Mucosa of stomach (tissue), 1 donor: ENCODE results near the gene ASAP2.

Experiments used
- H3K27me3 ChIP-seq: one replicate; pipeline ENCODE4 v1.7.0; 2013; ENCODE audit warnings: mild to moderate bottlenecking, low read length; ENCODE audit not compliant: control insufficient read depth, insufficient read depth
- H3K36me3 ChIP-seq: one replicate; pipeline ENCODE4 v1.7.0; 2013; ENCODE audit warnings: low read length; ENCODE audit not compliant: control insufficient read depth, insufficient read depth
- H3K4me1 ChIP-seq: one replicate; pipeline ENCODE4 v1.7.0; 2013; ENCODE audit warnings: mild to moderate bottlenecking, low read length; ENCODE audit not compliant: control insufficient read depth, insufficient read depth
- H3K4me3 ChIP-seq: one replicate; pipeline ENCODE4 v1.7.0; 2013; ENCODE audit warnings: low read length
- H3K9ac ChIP-seq: one replicate; pipeline ENCODE4 v1.7.0; 2013; ENCODE audit warnings: mild to moderate bottlenecking, low read length, moderate library complexity
- H3K9me3 ChIP-seq: one replicate; pipeline ENCODE4 v1.7.0; 2013; ENCODE audit warnings: mild to moderate bottlenecking, low read length, moderate library complexity; ENCODE audit not compliant: control insufficient read depth
- donor health status: Pancreatic carcinoma.

Gene ASAP2

GRCh38 chr2:9281145-9281544, 74.5 kb downstream of the ASAP2 start:
- Histone ChIP-seq H3K9ac (no peak overlapping the region), H3K4me1 (peaks cover 50% of the 10 kb centered on the region), H3K9me3 (no peaks in the 10 kb centered on the region), H3K36me3 (peaks cover 6% of the 10 kb centered on the region), H3K27me3 (no peaks in the 10 kb centered on the region), H3K4me3 (no peak overlapping the region)

- Histone ChIP-seq H3K27me3 (no peaks in the 10 kb centered on the region), H3K9me3 (no peaks in the 10 kb centered on the region), H3K4me3 (no peak overlapping the region), H3K4me1 (peaks cover 55% of the 10 kb centered on the region), H3K9ac (no peak overlapping the region), H3K36me3 (peaks cover 6% of the 10 kb centered on the region)
Observed at GRCh38 chr2:9282128-9283112, 75.8 kb downstream of the ASAP2 start.

GRCh38 chr2:9284521-9285297, 78.1 kb downstream of the ASAP2 start:
- Histone ChIP-seq H3K4me1 (peaks cover 69% of the 10 kb centered on the region), H3K27me3 (no peaks in the 10 kb centered on the region)

GRCh38 chr2:9285385-9285920, 78.8 kb downstream of the ASAP2 start:
- H3K36me3 ChIP-seq, result peaks cover 6% of the 10 kb centered on the region
- no peaks in the 10 kb centered on the region for H3K9me3 ChIP-seq
- no peak overlapping the region for H3K4me3 ChIP-seq
- H3K27me3 ChIP-seq, result no peaks in the 10 kb centered on the region
- H3K4me1 ChIP-seq, result peaks cover 65% of the 10 kb centered on the region
- H3K9ac ChIP-seq, result no peak overlapping the region

More at GRCh38 chr2:9284521-9285297, 78.1 kb downstream of the ASAP2 start:
- peaks cover 6% of the 10 kb centered on the region for H3K36me3 ChIP-seq
- no peaks in the 10 kb centered on the region for H3K9me3 ChIP-seq
- H3K4me3 ChIP-seq, result no peak overlapping the region
- no peak overlapping the region for H3K9ac ChIP-seq

- H3K9me3 ChIP-seq, result no peaks in the 10 kb centered on the region
- H3K27me3 ChIP-seq, result no peaks in the 10 kb centered on the region
- no peak overlapping the region for H3K9ac ChIP-seq
- H3K4me1 ChIP-seq, result peaks cover 61% of the 10 kb centered on the region
- peaks cover 6% of the 10 kb centered on the region for H3K36me3 ChIP-seq
- H3K4me3 ChIP-seq, result no peak overlapping the region
Observed at GRCh38 chr2:9285921-9286320, 79.3 kb downstream of the ASAP2 start.

- Histone ChIP-seq H3K9me3 (no peaks in the 10 kb centered on the region), H3K4me1 (peaks cover 52% of the 10 kb centered on the region), H3K4me3 (no peak overlapping the region), H3K27me3 (no peaks in the 10 kb centered on the region), H3K9ac (no peak overlapping the region), H3K36me3 (peaks cover 2% of the 10 kb centered on the region)
Observed at GRCh38 chr2:9286554-9287399, 80.2 kb downstream of the ASAP2 start.

- Histone ChIP-seq H3K9ac (no peak overlapping the region), H3K27me3 (no peaks in the 10 kb centered on the region), H3K4me3 (no peak overlapping the region), H3K9me3 (no peaks in the 10 kb centered on the region), H3K4me1 (peaks cover 45% of the 10 kb centered on the region), H3K36me3 (no peaks in the 10 kb centered on the region)
Observed at GRCh38 chr2:9287400-9288045, 80.9 kb downstream of the ASAP2 start.

- H3K27me3 ChIP-seq, result no peaks in the 10 kb centered on the region
- H3K4me1 ChIP-seq, result peaks cover 38% of the 10 kb centered on the region
- H3K9ac ChIP-seq, result no peak overlapping the region
- H3K36me3 ChIP-seq, result no peaks in the 10 kb centered on the region
- H3K4me3 ChIP-seq, result no peak overlapping the region
- no peaks in the 10 kb centered on the region for H3K9me3 ChIP-seq
Observed at GRCh38 chr2:9288233-9288632, 81.6 kb downstream of the ASAP2 start.

- no peak overlapping the region for H3K4me3 ChIP-seq
- H3K4me1 ChIP-seq, result peaks cover 32% of the 10 kb centered on the region
- no peaks in the 10 kb centered on the region for H3K27me3 ChIP-seq
- H3K36me3 ChIP-seq, result no peaks in the 10 kb centered on the region
- no peaks in the 10 kb centered on the region for H3K9me3 ChIP-seq
- H3K9ac ChIP-seq, result no peak overlapping the region
Observed at GRCh38 chr2:9288681-9289338, 82.2 kb downstream of the ASAP2 start.

- Histone ChIP-seq H3K9ac (no peak overlapping the region), H3K4me1 (peaks cover 25% of the 10 kb centered on the region), H3K27me3 (no peaks in the 10 kb centered on the region), H3K4me3 (no peak overlapping the region), H3K36me3 (no peaks in the 10 kb centered on the region), H3K9me3 (no peaks in the 10 kb centered on the region)
Observed at GRCh38 chr2:9291331-9291730, 84.7 kb downstream of the ASAP2 start.

GRCh38 chr2:9291866-9292265, 85.3 kb downstream of the ASAP2 start:
- H3K4me3 ChIP-seq, result no peak overlapping the region
- no peak overlapping the region for H3K9ac ChIP-seq
- no peaks in the 10 kb centered on the region for H3K36me3 ChIP-seq
- peaks cover 25% of the 10 kb centered on the region for H3K4me1 ChIP-seq
- H3K9me3 ChIP-seq, result no peaks in the 10 kb centered on the region
- no peaks in the 10 kb centered on the region for H3K27me3 ChIP-seq
